HepG2 (cell line): Measurements from ENCODE around the gene CTTNBP2NL. TPM values are rescaled to one million over a fixed set of nuclear protein-coding genes. Genes with fewer than 3 reads are reported as not detected.

Source experiments
- ARID4A ChIP-seq: sonication (generic); formaldehyde crosslinking; IDR thresholded peaks from 2 replicates; pipeline ENCODE4 v1.5.0; 2020; ENCODE audit warnings: mild to moderate bottlenecking, missing genetic modification reagents, borderline replicate concordance
- ATF7 ChIP-seq, 2 experiments: fragments of 450-650 bp in 1 of 2; sonication (generic) in 1 of 2; formaldehyde crosslinking in 1 of 2; IDR thresholded peaks; 2 replicates each; pipeline versions ENCODE4 v1.4.0 to v1.6.1; 2016 to 2020; ENCODE audit warnings: antibody characterized with exemption in 1 of 2, mild to moderate bottlenecking in 1 of 2, missing genetic modification reagents in 1 of 2
- HIC2 ChIP-seq: sonication (generic); formaldehyde crosslinking; IDR thresholded peaks from 2 replicates; pipeline ENCODE4 v1.9.0; 2022; ENCODE audit warnings: low read depth, missing genetic modification reagents
- HNRNPLL ChIP-seq: fragments of 200-400 bp; formaldehyde crosslinking; IDR thresholded peaks from 2 replicates; pipeline ENCODE4 v1.6.1; 2017; ENCODE audit warnings: mild to moderate bottlenecking, low read depth, low read length; ENCODE audit not compliant: poor library complexity, severe bottlenecking
- LCORL ChIP-seq, 2 experiments: fragments of 450-650 bp in 1 of 2; sonication (generic) in 1 of 2; formaldehyde crosslinking in 1 of 2; IDR thresholded peaks; 2 replicates each; pipeline versions ENCODE4 v1.5.0 to v1.6.1; 2017 to 2020; ENCODE audit warnings: antibody characterized with exemption in 1 of 2, missing genetic modification reagents in 1 of 2
- PHF20 ChIP-seq: sonication (generic); formaldehyde crosslinking; IDR thresholded peaks from 2 replicates; pipeline ENCODE4 v1.5.0; 2020; ENCODE audit warnings: mild to moderate bottlenecking, missing genetic modification reagents
- RBAK ChIP-seq: sonication (generic); formaldehyde crosslinking; IDR thresholded peaks from 2 replicates; pipeline ENCODE4 v1.5.1; 2020; ENCODE audit warnings: mild to moderate bottlenecking, missing genetic modification reagents
- SOX13 ChIP-seq, 3 experiments: fragments of 450-650 bp in 1 of 3; sonication (generic) in 1 of 3; formaldehyde crosslinking in 1 of 3; IDR thresholded peaks in 2 of 3; conservative IDR thresholded peaks in 1 of 3; 2 replicates each; pipeline versions ENCODE4 v1.5.0 to v1.6.1; 2016 to 2020; ENCODE audit warnings: antibody characterized with exemption in 1 of 3, mild to moderate bottlenecking in 1 of 3, missing compliant biosample characterization in 1 of 3, missing genetic modification reagents in 1 of 3, moderate library complexity in 1 of 3
- ZBTB40 ChIP-seq, 2 experiments: fragments of 450-650 bp in 1 of 2; sonication (generic) in 1 of 2; formaldehyde crosslinking in 1 of 2; IDR thresholded peaks; 2 replicates each; pipeline versions ENCODE4 v1.6.1 to v1.8.0; 2016 to 2022; ENCODE audit warnings: antibody characterized with exemption in 1 of 2, mild to moderate bottlenecking in 1 of 2, missing genetic modification reagents in 1 of 2
- ZNF33B ChIP-seq: sonication (generic); formaldehyde crosslinking; IDR thresholded peaks from 2 replicates; pipeline ENCODE4 v1.5.1; 2020; ENCODE audit warnings: mild to moderate bottlenecking, missing genetic modification reagents
- polyA plus RNA-seq, 8 experiments: library from polyadenylated mRNA; depleted of rRNA in 3 of 8; stranded (reverse) in 7 of 8; unstranded in 1 of 8; fragments of >200 nt; fragmentation: Illumina TruSeq in 4 of 8; extraction: Trizol in 4 of 8; gene quantifications; 2 replicates each; pipeline versions ENCODE4 v1.2.1 to v1.2.3, GENCODE V29; 2011 to 2016; ENCODE audit warnings: low read depth in 4 of 8, missing spikeins in 1 of 8, mixed read lengths in 1 of 8; ENCODE audit not compliant: insufficient read depth in 1 of 8
- total RNA-seq, 5 experiments: library from RNA; depleted of rRNA; stranded (reverse); fragments of >200 nt; fragmentation: Illumina TruSeq; extraction: Trizol; gene quantifications; 2 replicates each; pipeline ENCODE4 v1.2.3, GENCODE V29; 2016; ENCODE audit warnings: low read depth in 1 of 5

CTTNBP2NL gene
- total and polyA plus RNA-seq, 2 of the 13 experiments (the other 11 are each of a cell fraction or from before 2014, with no cell fraction given) = 2.1 to 4.1 TPM

- no peak for TF ChIP-seq ZBTB40 (IDR thresholded peaks at IDR 0.05)
- TF ChIP-seq ZBTB40 (CRISPR knock-in tag; IDR thresholded peaks at IDR 0.05) = no peak
- TF ChIP-seq ZNF33B (CRISPR knock-in tag) = no peak
- no peak for TF ChIP-seq LCORL (IDR thresholded peaks at IDR 0.05)
- TF ChIP-seq LCORL (CRISPR knock-in tag; IDR thresholded peaks at IDR 0.05) = no peak
- TF ChIP-seq ARID4A = peak; percentile 29; the same call in 1 of the 2 replicates
- TF ChIP-seq HNRNPLL = peak; percentile 68
- TF ChIP-seq ATF7 (IDR thresholded peaks at IDR 0.05) = no peak
- TF ChIP-seq ATF7 (CRISPR knock-in tag; IDR thresholded peaks at IDR 0.05) = no peak
- no peak for TF ChIP-seq PHF20 (CRISPR knock-in tag)
- TF ChIP-seq SOX13 (IDR thresholded peaks at IDR 0.05) = no peak
- TF ChIP-seq SOX13 (CRISPR knock-in tag; conservative IDR thresholded peaks at IDR 0.05 in 1 of 2, IDR thresholded peaks at IDR 0.05 in 1 of 2) = no peak
- 0 out of 2 replicates have a peak, but pooled peaks have one; percentile 20 for TF ChIP-seq HIC2 (CRISPR knock-in tag)
- no peak for TF ChIP-seq RBAK
These were observed 106.0 kb downstream of the CTTNBP2NL start (continued) for GRCh38 chr1:112501810-112502641.
